Measurements from ENCODE around the gene KCNK6.

The KCNK6 gene

DNA sequence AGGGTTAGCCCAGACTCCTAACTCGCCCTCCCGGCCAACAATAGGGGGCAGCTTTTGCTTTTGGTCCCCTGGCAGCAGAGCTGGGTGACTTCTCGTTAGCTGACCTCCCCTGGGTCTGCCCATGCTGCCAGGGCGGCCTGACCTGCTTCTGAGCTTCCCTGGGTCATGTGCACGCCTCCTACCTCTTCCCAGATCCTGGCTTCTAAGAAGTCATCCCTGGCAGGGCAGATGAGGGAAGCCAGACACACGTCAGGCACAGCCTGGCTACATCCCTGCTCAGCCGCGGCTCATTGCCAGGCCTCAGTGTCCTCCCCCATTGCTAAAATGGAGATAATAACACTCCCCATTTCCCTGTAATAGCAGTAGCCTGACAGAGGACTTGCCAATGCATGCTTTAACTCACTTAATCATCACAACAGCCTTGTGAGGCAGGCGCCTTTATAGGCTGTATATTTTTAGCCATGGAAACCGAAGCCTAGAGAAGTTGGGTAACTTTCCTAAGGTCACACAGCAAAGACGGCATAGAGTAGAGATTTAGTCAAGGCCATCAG, 2.1 kb downstream of the KCNK6 start:
- ChIA-PET POLR2A (no interaction called here), CTCF (interaction anchor here (1.5 to 5.0 kb wide), 4 partner anchors 10 to 423 kb away, joined by 5 to 19 read pairs (median 10); partner anchors contain the start of gene CATSPERG)
- TF ChIP-seq, protein P1, sequence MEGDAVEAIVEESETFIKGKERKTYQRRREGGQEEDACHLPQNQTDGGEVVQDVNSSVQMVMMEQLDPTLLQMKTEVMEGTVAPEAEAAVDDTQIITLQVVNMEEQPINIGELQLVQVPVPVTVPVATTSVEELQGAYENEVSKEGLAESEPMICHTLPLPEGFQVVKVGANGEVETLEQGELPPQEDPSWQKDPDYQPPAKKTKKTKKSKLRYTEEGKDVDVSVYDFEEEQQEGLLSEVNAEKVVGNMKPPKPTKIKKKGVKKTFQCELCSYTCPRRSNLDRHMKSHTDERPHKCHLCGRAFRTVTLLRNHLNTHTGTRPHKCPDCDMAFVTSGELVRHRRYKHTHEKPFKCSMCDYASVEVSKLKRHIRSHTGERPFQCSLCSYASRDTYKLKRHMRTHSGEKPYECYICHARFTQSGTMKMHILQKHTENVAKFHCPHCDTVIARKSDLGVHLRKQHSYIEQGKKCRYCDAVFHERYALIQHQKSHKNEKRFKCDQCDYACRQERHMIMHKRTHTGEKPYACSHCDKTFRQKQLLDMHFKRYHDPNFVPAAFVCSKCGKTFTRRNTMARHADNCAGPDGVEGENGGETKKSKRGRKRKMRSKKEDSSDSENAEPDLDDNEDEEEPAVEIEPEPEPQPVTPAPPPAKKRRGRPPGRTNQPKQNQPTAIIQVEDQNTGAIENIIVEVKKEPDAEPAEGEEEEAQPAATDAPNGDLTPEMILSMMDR (IDR thresholded peaks at IDR 0.05; ENCODE audit: insufficient read depth, low read length, missing control alignments), result no peak
- DNase-seq (ENCODE audit: low read depth, low spot score), result no peak
- no peak overlapping the region for H3K4me3 ChIP-seq (ENCODE audit: low read depth, low read length)

DNA sequence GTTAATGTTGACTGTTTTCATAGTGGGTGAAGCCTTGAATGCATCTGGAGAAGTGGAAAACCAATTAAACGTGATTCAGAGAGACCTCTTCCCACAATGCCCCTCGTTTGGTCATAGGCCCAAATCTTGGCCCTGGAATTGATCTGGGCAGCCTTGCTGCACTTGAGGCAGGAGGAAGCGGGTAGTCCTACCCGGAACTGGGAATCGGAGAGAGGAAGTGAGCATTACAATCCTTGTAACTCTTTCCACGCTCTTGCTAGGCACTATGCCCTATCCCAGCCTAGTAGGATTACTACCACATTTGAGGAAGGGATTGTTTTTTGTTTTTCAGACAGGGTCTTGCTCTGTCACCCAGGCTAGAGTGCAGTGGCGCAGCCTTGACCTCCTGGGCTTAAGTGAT, 3.6 kb downstream of the KCNK6 start:
- no peak overlapping the region for H3K4me3 ChIP-seq (ENCODE audit: low read depth, low read length)
- ChIA-PET POLR2A (no interaction called here), CTCF (no interaction called here)
- TF ChIP-seq, protein P1 (IDR thresholded peaks at IDR 0.05; ENCODE audit: insufficient read depth, low read length, missing control alignments), result no peak
- DNase-seq (ENCODE audit: low read depth, low spot score), result no peak

DNA sequence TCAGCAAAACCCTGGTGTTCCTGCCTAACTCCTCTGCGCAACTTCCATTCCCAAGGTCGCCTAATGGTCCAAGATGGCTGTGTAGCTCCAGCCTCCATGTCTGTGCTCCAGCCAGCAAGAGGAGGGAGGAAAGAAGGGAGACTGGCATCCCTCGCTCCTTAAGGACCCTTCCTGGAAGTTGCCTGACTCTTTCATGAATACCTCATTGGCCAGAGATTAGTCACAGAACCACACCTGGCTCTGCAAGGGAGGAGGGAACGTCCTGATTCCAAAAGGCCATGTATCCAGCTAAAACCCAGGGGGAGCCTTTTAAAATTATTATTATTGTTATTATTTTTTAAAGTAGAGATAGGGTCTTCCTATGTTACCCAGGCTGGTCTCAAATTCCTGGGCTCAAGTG, 4.8 kb downstream of the KCNK6 start:
- H3K4me3 ChIP-seq (ENCODE audit: low read depth, low read length), result no peak overlapping the region
- CTCF ChIA-PET, result interaction anchor here (1.2 kb wide), 1 partner anchor 80 kb away, joined by 3 read pairs; no protein-coding TSS in a partner anchor
- POLR2A ChIA-PET, result no interaction called here
- TF ChIP-seq, protein P1 (IDR thresholded peaks at IDR 0.05; ENCODE audit: insufficient read depth, low read length, missing control alignments), result no peak
- no peak for DNase-seq (ENCODE audit: low read depth, low spot score)

DNA sequence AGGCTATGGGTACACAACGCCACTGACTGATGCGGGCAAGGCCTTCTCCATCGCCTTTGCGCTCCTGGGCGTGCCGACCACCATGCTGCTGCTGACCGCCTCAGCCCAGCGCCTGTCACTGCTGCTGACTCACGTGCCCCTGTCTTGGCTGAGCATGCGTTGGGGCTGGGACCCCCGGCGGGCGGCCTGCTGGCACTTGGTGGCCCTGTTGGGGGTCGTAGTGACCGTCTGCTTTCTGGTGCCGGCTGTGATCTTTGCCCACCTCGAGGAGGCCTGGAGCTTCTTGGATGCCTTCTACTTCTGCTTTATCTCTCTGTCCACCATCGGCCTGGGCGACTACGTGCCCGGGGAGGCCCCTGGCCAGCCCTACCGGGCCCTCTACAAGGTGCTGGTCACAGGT, 6.9 kb downstream of the KCNK6 start:
- TF ChIP-seq, protein P1 (IDR thresholded peaks at IDR 0.05; ENCODE audit: insufficient read depth, low read length, missing control alignments), result no peak
- DNase-seq (ENCODE audit: low read depth, low spot score), result no peak
- CTCF ChIA-PET, result interaction anchor here (1.0 to 1.6 kb wide), 3 partner anchors 8 to 82 kb away, joined by 3 to 4 read pairs (median 3); partner anchors contain the start of gene CATSPERG
- POLR2A ChIA-PET, result no interaction called here
- no peak overlapping the region for H3K4me3 ChIP-seq (ENCODE audit: low read depth, low read length)

DNA sequence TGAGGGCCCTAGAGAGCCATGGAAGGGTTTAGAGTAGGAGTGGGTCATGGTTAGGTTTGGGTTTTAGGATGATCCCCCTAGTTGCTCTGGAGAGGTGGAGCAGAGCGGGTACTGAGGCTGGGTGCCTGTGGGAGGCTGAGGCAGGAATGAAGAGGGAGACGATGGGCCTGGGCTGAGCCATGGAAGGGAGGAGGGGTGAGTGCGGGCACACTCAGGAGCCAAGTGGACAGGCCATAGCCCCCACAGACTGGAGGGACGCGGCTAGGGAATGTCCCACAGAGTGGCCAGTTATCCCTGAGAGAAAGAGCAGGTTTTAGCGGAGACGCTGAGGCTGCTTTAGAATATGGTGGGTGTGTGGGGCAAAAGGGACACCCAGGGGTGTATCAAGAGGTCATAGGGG, 10.0 kb downstream of the KCNK6 start:
- CTCF ChIA-PET, result interaction anchor here (0.9 to 8.8 kb wide), 2 partner anchors 9 to 87 kb away, joined by 3 to 298 read pairs; no protein-coding TSS in a partner anchor
- POLR2A ChIA-PET, result no interaction called here
- TF ChIP-seq, protein P1 (IDR thresholded peaks at IDR 0.05; ENCODE audit: insufficient read depth, low read length, missing control alignments), result no peak
- H3K4me3 ChIP-seq (ENCODE audit: low read depth, low read length), result no peak overlapping the region
- no peak for DNase-seq (ENCODE audit: low read depth, low spot score)

DNA sequence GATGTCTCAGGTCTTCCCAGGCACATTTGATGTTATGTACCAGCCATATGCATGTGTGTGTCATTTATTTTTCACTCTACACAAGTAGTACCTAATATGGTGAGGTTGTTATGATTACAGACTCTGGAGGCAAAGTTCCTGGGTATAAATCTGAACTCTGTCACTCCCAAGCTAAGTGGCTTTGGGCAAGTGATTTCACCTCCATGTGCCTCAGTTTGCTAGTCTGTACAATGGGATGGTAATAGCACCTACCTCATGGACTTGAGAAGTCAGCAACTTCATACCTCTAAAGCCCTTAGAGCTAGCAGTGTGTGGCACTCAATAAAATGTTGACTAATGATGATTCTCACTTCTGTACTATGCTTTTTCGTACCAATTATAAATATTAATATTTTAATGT, 12.1 kb downstream of the KCNK6 start:
- POLR2A ChIA-PET, result no interaction called here
- CTCF ChIA-PET, result interaction anchor here (1.1 to 10.2 kb wide), 4 partner anchors 9 to 429 kb away, joined by 4 to 298 read pairs (median 50); no protein-coding TSS in a partner anchor
- TF ChIP-seq, protein P1 (IDR thresholded peaks at IDR 0.05; ENCODE audit: insufficient read depth, low read length, missing control alignments), result no peak
- DNase-seq (ENCODE audit: low read depth, low spot score), result no peak
- no peak overlapping the region for H3K4me3 ChIP-seq (ENCODE audit: low read depth, low read length)

Measured in AG04449 (cell line).